Astrocyte of the cerebellum (primary cell): ENCODE data around the gene ASPSCR1.

Source experiments
- DNase-seq: peaks from one replicate; pipeline ENCODE4 v3.0.0-alpha.2; 2011; ENCODE audit warnings: low read depth
- H3K4me3 ChIP-seq: 2 replicates; pipeline ENCODE4 v1.5.1; 2011; ENCODE audit warnings: mild to moderate bottlenecking, low read depth, low read length, moderate library complexity
- CTCF ChIP-seq: IDR thresholded peaks from 2 replicates; pipeline ENCODE4 v1.5.1; 2012; ENCODE audit warnings: low read length, low read depth, moderate library complexity, mild to moderate bottlenecking; ENCODE audit errors: missing control alignments
- in situ Hi-C: cut with HindIII; loops from 2 replicates; pipeline ENCODE4 v1.10.0; 2017; ENCODE audit warnings: low sequenced_read_pairs

The ASPSCR1 gene

GRCh38 chr17:82033359-82034085, 56.1 kb downstream of the ASPSCR1 start:
- H3K4me3 ChIP-seq: no peak overlapping the region
- no peak for TF ChIP-seq CTCF
- DNase-seq: no peak
- in situ Hi-C loops: loop anchor here (10.0 kb wide), 2 partner anchors 59 to 101 kb away; partner anchors contain the start of gene ASPSCR1

GRCh38 chr17:82034371-82035011, 57.1 kb downstream of the ASPSCR1 start:
- TF ChIP-seq CTCF: no peak
- no peak for DNase-seq
- H3K4me3 ChIP-seq: no peak overlapping the region
- in situ Hi-C loops: loop anchor here (10.0 kb wide), 2 partner anchors 60 to 100 kb away; partner anchors contain the start of gene ASPSCR1

- TF ChIP-seq CTCF: no peak
- in situ Hi-C loops: loop anchor here (10.0 kb wide), 2 partner anchors 61 to 99 kb away; partner anchors contain the start of gene ASPSCR1
- no peak overlapping the region for H3K4me3 ChIP-seq
- DNase-seq: no peak
These were observed 58.1 kb downstream of the ASPSCR1 start for GRCh38 chr17:82035488-82035887.

- in situ Hi-C loops: loop anchor here (10.0 kb wide), 2 partner anchors 61 to 99 kb away; partner anchors contain the start of gene ASPSCR1
- H3K4me3 ChIP-seq: peak overlapping the region; percentile 61
- no peak for TF ChIP-seq CTCF
- DNase-seq: no peak
These were observed 58.7 kb downstream of the ASPSCR1 start for GRCh38 chr17:82035956-82036633.

GRCh38 chr17:82036634-82037091, 59.2 kb downstream of the ASPSCR1 start:
- in situ Hi-C loops: loop anchor here (10.0 kb wide), 2 partner anchors 62 to 98 kb away; partner anchors contain the start of gene ASPSCR1
- no peak for TF ChIP-seq CTCF
- H3K4me3 ChIP-seq: peak overlapping the region; percentile 61
- no peak for DNase-seq
